Measurements from ENCODE around the gene SRGAP3.

The SRGAP3 gene

DNA sequence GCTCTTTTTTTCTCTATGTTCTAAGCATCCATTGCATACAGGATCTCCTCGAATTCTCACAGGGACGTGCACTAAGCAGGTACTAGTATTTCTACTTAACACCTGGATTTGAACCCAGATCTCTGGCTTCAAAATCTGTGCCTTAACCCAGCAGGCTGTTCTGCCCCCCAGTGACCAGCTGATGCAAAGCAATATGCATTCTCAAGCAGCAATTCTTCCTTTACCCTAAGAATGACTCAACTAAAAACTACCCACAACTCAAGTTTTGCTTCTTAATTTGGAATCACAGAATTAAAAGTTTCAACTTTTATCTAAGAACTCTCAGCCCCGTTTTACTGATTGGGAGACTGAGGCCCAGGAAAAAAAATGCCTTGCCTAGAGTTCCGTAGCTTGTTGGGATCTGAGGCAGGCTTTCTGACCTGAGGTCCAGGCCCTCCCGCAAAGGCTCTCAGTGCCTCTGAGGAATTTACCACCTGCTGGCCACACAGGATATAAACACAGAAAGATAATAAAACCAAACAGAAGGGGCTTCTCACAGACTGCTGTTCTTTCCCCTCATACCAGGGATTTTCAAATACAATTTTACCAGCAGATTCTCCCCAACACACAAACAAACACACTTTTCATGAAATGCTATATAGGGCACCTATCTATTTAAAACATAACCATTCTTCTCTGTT lies 170.7 kb downstream of the SRGAP3 start:
- ATAC-seq = no peak

DNA sequence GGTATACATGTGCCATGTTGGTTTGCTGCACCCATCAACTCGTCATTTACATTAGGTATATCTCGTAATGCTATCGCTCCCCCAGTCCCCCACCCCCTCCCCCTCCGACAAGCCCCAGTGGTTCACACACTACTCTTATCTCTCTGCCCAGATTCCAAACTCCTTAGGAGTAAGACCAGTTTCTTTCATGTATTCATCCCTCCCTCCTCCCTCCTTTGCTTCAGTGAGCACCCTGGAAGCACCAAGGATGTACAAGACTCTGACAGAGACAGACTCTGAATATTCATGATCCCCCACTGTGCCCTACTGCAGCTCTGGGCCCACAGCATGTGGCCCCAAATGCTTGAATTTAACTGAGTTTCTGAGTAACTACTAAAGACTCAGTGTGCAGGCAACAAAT lies 172.4 kb downstream of the SRGAP3 start:
- ATAC-seq = no peak

DNA sequence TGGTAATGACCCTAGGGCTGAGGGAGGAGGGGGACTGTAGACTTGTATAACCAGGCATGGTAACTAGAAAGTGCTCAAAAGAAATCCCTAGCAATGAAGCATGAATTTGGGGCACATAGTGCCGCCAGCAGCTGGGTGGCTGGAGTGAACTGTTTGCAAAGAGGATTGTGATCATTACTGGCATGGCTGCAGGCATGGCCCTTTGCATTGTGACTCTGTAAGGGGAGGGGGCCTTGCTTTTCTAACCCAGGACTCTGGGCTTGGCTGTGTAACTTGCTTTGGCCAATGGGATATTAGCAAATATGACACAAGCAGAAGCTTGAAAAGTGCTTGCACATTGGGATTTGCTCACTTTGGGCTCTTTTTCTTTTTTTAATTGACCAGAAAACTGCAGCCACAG lies 173.7 kb downstream of the SRGAP3 start:
- ATAC-seq = no peak

DNA sequence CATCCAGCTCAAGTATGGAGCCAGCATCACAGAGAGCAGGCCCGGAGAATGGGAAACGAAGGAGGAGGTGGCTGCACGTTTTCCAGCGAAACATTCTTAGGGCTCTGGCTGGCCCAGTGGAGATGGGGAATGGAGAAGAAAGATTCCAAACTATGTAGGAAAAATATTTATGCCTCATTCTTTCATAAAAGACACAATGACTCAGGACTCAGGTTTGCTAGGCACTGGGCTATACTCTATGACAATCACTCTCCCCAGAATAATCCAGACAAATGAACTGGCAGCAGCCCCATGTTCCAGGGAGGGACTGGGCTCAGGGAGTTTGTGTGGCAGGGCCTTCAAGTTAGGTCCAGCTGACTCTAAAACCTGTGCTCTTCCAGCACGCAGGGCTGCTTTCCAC lies 175.4 kb downstream of the SRGAP3 start:
- ATAC-seq = no peak

DNA sequence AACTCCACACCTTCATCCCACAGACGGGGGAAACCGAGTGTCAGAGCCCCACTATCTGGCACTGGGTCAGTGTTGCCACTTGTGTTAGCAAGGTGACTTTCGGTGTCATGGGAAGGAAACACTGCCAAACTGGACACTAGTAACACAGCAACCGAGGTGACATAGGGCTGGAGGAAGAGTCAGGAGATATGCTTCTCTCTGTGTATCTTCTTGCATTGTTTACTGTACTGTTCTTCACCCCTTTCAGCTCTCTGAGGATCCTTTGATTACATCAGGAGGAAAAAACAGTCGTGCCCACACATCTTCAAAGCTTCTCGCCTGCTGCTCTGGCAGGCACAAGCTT lies 176.8 kb downstream of the SRGAP3 start:
- ATAC-seq = no peak

DNA sequence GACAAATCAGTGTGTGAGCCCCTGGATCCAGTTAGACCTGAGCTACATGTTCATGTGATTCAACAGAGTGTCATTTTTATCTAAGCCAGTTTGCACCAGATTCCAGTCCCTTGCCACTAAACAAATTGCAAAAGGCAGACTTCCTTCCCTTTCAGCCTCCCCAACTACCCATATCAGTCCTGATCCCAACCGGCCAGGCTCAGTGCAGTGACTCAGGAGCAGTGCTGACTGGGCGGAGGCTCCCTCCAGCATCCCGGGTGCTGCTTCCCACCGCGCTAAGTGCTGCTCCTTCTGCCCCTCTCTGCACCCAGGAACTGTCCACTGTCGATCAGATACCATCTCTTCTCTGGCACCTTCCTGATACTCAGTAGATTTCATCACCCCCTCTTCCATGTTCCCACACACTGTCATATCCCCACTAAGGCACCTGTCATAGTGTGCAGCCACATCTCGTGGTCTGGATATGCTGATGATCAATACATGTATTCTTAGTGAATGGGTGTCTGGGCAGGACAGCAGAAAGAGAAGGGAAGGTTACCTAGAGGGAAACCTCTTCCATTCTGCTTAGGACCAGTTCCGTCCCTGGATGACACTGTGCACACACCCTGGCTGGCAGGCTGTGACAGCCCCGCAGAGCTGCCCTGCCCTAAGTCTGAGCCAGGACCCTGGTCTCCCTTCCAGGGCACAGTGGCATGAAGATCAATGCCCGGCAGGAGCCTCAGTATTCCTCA lies 177.3 kb downstream of the SRGAP3 start:
- ATAC-seq = no peak

DNA sequence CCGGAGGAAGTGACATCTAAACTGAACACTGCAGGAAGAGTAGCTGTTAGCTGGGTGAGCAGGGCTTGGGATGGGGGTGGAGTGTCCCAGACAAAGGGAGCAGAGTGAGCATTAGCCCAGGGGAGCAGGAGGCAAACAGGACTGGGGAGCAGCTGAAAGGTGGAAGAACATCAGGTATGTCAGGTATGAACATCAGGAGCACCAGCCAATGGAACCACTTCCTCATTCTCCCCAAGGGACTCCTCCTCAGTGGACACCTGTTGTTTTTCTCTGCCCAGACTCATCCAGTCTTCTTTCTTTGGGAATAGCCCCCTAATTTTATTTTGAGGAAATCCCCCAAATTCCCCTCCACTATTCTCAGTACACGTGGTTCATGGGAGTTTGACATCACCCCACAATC lies 178.5 kb downstream of the SRGAP3 start:
- no peak for ATAC-seq

DNA sequence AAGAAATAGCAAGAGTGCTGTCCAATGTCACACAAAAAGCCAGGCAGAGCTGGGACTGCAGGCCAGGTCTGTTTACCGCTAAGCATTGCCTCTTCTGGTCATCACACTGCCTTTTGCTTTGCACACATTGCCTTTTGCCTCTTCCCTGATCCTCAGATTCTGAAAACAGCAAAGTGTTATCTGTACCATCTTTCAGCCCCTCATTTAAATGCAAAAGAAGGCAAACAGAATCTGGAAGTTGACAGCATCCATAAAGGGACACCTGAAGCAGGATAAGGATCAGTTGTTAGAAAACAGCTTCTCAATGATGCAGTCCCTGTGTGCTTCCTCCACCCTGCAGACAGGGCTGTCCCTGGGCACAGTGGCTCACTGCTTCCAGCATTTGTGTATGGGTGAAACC lies 179.5 kb downstream of the SRGAP3 start:
- no peak for ATAC-seq

DNA sequence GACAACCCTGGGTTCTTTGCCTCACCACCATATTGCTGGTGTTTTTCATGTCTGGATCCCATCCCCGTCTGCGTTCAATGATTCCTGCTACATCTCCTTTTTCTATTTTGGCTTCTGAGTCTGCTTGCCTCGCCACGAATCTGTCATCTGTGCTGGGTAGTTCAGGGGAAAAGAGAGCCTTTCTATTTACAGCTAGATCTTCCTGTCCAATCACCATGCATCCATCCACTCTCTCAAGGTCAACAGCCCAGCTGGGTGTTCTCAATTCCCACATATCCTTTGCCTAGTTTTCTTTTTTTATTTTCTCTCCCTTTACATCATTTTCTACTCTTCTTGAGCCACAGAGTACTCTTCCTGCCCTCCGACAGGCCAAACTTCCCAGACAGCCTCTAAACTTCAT lies 181.4 kb downstream of the SRGAP3 start:
- no peak for ATAC-seq

DNA sequence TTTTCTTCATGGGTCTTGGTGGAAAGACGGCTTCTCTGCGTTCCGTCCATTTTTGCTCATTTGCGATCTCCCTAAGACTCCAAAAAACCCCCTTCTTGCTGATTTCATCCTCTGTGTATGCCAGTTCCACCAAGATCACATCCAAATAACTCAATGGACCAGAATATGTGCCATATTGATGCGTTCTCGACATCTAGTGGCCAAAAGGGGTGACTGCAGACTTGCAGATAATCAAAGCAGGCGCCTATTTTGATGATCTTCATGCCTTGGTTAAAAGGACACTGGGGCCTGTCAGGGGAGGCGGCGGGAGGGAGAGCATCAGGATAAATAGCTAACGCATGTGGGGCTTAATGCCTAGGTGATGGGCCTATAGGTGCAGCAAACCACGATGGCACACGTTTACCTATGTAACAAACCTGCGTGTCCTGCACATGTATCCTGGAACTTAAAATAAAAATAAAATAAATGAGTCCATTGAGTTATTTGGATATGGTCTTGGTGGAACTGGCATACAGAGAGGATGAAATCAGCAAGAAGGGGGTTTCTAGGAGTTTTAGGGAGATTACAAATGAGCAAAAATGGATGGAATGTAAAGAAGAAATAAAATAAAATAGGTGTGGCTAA lies 182.0 kb downstream of the SRGAP3 start:
- no peak for ATAC-seq

DNA sequence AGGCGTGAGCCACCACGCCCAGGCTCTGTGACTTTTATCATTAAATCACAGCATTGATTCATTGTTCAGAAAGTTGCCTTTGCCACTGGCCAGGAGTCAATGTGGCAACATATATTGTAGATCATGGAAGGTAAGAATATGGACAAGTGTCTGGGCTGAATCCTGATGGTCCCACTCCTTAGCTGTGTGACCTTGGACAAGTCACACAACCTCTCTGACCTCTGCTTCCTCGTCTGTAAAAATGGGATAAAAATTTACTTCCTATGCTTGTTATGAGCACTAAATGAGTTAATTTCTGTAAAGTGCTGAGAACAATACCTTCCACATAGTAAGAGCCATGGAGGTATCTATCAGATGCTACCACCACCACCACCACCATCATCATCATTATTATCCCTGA lies 182.7 kb downstream of the SRGAP3 start:
- ATAC-seq = no peak

DNA sequence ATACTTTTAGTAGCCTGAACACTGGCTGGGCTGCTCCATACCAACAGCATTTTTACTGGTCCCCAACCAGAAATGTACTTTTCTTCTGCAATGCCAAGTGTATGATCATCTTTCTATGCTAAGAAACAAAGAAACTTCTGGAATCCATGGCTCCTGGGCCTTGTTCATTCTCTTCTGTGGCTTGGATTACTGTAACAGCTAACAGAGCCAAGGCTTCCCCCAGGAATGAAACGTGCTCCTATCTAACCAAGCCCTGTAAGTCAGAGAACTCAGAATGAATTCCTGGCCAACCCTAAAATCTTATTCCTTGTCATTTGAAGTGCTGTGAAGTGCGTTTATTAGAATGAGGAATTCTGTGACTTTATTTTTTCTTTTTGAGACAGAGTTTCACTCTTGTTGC lies 183.3 kb downstream of the SRGAP3 start:
- ATAC-seq = no peak

DNA sequence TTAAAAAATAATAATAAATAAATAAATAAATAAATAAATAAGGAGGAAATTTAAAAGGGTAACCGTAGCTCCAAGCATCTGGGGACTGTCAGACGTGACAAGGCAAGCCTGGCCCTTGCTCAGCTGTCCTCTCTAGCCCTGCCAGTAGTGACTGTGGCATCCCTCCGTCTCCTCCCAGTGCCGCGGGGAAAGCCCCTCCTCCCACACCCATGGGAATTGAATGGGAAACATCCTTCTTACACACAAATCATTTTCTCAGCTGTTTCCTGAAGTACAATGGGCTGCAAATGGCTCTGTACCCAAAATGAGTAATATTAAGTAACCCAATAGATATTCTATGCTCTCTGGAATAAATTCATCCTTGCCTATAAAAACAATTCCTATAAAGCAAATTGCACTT lies 184.6 kb downstream of the SRGAP3 start:
- no peak for ATAC-seq

DNA sequence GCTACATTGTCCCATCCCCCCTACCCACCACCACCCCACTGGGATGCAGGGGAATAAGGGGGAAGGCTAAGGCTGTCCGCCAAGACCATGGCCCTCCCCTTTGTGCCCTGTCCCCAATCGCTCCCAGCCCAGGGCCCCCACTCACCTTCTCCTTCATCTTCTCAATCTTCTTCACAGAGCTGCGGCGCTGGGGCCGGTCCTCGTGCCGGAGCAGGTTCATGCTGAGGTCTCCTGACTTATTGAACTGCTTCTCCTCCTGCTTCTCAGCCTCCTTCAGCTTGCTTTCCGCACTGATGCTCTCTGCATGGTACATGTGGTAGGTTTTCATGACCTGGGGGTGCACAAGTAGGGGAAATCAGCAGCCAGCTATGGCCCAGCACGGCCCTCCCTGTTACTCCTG lies 185.2 kb downstream of the SRGAP3 start:
- no peak for ATAC-seq

DNA sequence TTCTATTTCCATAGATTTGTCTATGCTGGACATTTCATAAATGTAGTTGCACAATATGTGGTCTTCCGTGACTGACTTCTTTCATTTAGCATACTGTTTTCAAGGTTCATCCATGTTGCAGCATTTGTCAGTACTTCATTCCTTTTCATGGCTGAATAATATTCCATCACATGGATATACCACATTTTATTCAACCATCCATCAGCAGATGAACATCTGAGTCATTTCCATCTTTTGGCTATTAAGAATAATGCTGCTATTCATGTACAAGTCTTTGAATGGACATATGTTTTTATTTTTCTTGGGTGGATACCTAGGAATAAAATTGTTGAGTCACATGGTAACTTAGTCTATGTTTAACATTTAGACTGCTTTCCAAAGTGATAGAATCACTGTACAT lies 186.9 kb downstream of the SRGAP3 start:
- ATAC-seq = no peak

DNA sequence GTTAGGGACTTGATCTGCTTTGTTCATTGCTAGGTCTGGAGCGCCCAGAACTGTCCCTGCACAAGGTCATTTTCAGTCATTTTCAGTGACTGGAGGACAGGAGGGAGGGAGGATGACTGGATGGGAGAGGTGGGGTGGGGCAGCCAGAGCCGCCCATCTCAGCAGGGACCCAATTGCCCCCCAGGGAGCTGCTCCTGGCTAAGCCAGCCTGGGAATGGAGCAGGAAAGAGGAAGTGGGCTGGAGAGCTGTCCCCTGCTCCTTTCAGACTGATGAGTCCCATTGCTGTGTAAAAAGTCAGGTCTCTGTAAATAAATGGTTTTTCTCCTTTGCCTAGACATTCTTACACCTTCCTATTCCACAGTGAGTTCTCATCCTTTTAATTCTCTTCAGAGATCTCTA lies 187.8 kb downstream of the SRGAP3 start:
- ATAC-seq = no peak

DNA sequence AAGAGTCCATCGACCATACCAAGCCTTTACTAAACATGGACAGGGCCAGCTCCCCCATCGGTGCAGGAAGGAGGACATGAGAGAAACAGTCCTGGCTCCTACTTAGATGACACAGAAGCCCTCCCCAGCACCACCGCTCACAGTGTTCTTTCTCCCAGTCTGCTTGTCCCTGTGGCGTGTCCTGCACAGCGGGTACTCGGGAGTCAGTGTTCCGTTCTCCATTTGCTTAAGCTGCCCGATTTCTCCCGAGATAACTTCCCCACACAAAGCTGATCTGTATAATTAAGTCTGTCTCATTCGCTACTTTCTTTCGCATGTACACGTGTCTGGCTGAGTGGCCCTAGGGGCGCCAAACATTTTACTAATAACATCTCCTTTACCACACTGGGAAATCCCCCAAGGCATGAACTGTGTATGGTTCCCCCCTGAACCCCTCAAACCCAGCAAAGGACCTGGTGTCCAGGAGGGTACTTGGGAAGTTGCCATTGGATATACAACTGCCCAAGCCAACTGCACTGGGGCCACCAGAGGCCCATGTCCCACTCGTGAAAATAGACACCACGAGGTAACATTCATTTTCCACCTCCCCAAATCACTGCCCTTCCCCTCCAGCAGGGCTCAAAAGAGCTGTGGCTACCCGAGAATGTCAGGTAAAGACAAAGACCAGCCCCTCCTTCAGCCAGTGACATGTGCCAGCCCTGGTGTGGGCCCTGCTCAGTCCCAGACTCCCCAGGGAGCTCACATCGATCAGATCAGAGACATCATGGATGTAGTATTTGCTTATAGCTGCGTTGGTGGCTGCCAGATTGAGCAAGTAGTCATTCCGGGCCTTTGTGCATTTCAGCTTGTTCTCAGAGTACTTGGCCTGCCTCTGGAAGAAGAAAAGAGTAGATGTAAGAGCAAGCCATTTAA lies 189.7 kb downstream of the SRGAP3 start:
- ATAC-seq = no peak

DNA sequence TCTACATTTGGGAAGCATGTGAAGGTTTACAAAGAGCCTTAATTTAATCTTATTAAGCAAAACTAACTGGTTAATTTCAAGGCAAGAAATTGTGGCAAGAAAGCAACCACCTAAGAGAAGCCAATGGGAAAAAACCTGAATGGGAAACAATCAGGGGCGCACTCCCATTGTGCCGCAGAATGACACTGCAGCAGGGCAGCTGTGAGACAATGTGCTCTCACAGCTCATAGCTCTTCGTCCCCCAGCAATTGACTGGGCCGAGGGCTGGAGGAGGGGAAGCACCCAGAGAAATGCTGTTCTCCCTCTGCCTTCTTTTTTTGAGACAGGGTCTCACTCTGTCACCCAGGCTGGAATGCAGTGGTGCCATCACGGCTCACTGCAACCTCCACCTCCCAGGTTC lies 192.9 kb downstream of the SRGAP3 start:
- ATAC-seq = no peak

DNA sequence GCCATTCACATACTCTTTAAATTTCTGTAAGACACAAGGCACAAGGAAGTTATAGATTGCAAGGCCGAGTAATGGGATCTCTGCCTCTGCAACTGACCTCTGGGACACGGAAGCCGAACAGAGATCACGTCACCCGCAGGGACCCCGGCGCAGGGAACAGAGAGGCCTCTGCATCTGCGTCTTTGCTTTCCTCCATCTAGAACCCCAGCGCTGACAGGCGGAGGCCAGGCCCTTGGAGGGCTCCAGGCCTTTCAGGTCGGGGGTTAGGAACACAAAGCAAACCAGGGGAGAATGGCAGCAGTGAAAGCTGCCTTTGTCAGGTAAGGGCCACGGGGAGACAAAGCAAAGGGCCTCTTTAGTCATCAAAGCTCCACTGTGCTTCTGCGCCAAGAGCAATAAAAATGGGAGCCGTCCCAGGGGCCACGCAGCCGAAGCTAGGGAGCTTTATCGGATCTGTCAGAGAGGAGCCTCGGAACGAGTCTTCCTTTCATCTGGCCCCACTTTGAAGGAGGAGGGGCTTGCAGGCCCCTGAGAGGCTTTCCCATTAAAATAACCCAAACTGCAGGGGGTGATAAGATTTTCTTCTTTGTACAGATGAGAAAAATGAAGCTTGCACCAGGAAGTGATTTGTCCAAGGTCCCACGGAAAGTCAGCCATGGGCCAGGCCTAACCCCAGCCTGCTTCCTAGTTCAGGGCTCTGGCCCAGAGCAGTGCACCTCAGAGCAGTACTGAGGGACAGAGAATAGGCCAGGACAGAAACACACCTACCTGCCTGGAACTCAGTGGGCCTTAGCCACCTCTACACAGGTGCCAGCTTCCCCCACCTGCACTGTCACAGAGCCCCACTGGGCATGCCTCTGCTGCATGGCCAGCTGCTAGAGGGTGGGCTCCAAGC lies 201.7 kb downstream of the SRGAP3 start:
- ATAC-seq = no peak

DNA sequence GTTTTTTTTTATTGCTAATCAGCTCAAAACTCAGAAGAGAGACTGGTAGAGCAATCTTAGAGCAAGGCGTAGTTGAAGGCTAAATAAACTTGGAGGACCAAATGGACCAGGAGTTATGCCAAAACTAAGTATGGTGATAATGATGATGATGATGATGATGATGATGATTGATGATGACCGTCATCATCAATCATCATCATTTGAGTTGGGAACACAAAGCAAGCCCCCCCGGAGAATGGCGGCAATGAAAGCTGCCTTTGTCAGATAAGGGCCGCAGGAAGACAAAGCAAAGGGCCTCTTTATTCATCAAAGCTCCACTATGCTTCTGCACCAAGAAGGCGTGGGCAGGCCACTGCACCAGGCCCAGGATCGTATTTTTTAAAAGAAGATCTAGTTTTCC lies 204.1 kb downstream of the SRGAP3 start:
- no peak for ATAC-seq

DNA sequence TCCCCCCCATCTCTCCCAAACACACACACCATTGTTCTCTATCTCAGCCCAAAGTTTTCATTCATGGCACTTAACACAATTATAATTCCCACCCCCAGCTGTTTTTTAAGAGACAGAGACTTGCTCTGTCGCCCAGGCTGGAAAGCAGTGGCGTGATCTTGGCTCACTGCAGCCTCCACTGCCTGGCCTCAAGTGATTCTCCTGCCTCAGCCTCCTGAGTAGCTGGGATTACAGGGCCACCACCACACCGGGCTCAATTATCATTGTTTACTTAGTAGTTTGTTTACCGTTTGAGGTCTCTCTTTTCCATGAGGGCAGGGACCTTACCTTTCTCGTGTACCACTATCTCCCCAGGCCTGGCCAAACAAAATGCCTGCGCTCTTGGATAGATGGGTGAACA lies 206.4 kb downstream of the SRGAP3 start:
- no peak for ATAC-seq

DNA sequence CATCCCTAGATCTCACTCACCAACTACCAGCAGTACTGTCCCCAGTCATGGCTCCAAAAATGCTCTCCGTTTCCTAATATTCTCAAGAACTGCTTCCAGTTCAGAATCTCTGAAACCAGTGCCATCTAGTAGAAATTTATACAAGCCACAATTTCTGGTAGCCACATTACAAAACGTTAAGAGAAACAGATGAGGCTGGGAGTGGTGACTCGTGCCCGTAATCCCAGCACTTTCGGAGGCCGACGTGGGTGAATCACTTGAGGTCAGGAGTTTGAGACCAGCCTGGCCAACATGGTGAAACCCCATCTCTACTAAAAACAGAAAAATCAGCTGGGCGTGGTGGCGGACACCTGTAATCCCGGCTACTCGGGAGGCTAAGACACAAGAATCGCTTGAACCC lies 207.8 kb downstream of the SRGAP3 start:
- ATAC-seq = no peak
